ENCODE results near the gene KCNAB2.
A peak's percentile ranks its signal among the peaks of the same experiment; 100 is the strongest.
"Not testable (repeated sequence)": the region's sequence is repeated elsewhere in the genome, so short reads cannot be mapped to it uniquely, and the experiment has no call there.

The KCNAB2 gene

GRCh38 chr1:6057170-6057845 is 11.6 kb downstream of the KCNAB2 start:
- DNase-seq (ENCODE audit: low spot score) = no peak

DNA sequence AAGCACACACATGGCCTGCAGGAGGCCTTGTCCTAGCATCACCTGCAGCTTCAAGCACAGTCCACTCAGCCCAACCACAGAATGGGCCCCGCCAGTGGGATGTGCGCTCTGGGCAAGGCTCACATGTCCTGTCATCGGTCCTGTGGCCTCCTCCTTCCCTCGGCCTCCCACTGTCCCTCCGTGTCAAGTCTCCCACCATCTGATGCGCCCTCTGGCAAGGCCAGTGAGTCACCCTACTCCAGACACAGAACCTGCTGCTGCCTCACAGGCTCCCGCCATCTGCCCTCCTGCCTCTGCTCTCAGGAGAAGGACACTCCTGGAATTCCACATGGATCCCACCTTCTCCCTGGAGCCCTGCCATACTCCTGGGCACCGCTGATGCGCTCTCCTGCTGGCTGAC is 14.2 kb downstream of the KCNAB2 start:
- DNase-seq (ENCODE audit: low spot score) = no peak

- no peak for DNase-seq (ENCODE audit: low spot score)
These were observed 17.0 kb downstream of the KCNAB2 start for GRCh38 chr1:6062670-6063069.

GRCh38 chr1:6063532-6064053 is 17.9 kb downstream of the KCNAB2 start:
- not testable (repeated sequence) for DNase-seq (ENCODE audit: low spot score)

DNA sequence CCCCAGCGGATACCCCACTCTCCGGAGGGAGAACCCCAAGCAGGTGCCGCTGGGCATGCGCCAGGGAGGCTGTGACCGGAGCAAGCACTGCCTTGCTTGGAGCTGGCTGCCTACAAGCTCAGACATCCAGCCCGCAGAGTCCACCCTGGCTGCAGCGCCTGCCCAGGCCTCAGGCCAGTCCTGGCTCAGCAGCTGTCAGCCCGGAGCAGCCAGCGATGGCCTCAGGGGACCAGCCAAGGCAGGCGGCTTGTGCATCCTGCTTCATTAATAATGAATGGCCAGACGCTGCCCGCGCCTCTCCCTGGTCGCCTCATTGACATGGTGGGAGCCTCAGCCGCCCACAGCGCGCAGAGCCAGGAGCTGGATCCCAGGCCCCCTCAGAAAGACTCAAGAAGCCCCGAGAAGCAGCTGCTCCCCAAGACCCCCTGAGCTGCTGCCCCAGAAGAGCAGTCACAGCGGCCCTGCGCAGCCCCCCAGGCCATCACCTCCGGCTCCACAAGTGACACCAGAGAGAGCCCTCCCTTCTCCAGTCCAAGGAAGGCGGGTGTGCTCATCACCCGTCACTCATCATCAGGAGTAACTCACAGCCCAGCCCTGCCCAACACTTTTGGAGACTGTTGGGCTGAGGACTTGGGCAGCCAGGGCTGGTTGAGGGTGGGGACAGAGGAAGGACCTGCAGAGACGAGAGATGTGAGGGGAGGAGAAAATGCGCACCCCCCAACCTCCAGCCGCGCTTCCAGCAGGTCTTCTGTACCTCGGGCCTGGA is 19.6 kb downstream of the KCNAB2 start:
- no peak for DNase-seq (ENCODE audit: low spot score)

- no peak for DNase-seq (ENCODE audit: low spot score)
These were observed 21.0 kb downstream of the KCNAB2 start for GRCh38 chr1:6066680-6067079.

- no peak for DNase-seq (ENCODE audit: low spot score)
These were observed 22.4 kb downstream of the KCNAB2 start for GRCh38 chr1:6068073-6068472.

DNA sequence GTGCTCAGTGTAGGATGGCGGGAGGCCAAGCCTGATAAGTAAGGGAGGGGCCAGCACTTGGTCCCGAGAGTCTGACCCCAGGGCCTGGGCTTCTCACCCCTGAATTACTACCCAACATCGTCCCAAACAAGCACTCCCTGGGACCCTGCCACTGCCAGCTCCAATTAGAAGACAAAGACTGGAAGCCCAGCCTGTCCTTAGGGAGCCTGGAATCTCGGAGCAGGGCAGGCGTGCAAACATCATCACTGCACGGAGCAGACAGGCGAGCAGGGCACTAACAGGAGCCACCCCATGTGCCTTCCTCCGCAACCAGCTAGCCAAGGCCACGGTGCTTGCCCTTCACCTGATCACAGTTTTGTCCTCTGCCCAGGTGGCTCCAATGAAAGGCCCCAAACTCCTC is 23.2 kb downstream of the KCNAB2 start:
- no peak for DNase-seq (ENCODE audit: low spot score)

GRCh38 chr1:6069573-6069972 is 23.9 kb downstream of the KCNAB2 start:
- DNase-seq (ENCODE audit: low spot score) = no peak

GRCh38 chr1:6070450-6070974 is 24.8 kb downstream of the KCNAB2 start:
- no peak for DNase-seq (ENCODE audit: low spot score)

GRCh38 chr1:6071219-6071618 is 25.5 kb downstream of the KCNAB2 start:
- DNase-seq (ENCODE audit: low spot score) = no peak

GRCh38 chr1:6072774-6073479 is 27.2 kb downstream of the KCNAB2 start:
- DNase-seq (ENCODE audit: low spot score) = no peak

- DNase-seq (ENCODE audit: low spot score) = no peak
These were observed 27.9 kb downstream of the KCNAB2 start for GRCh38 chr1:6073480-6074053.

GRCh38 chr1:6074192-6074901 is 28.7 kb downstream of the KCNAB2 start:
- no peak for DNase-seq (ENCODE audit: low spot score)

GRCh38 chr1:6075748-6076147 is 30.1 kb downstream of the KCNAB2 start:
- DNase-seq (ENCODE audit: low spot score) = peak; percentile 19

- DNase-seq (ENCODE audit: low spot score) = not testable (repeated sequence)
These were observed 31.4 kb downstream of the KCNAB2 start for GRCh38 chr1:6077061-6077460.

GRCh38 chr1:6077506-6077905 is 31.8 kb downstream of the KCNAB2 start:
- no peak for DNase-seq (ENCODE audit: low spot score)

GRCh38 chr1:6077919-6078318 is 32.2 kb downstream of the KCNAB2 start:
- no peak for DNase-seq (ENCODE audit: low spot score)

- DNase-seq (ENCODE audit: low spot score) = no peak
These were observed 34.8 kb downstream of the KCNAB2 start for GRCh38 chr1:6080469-6080868.

- no peak for DNase-seq (ENCODE audit: low spot score)
These were observed 36.2 kb downstream of the KCNAB2 start for GRCh38 chr1:6081901-6082300.

DNA sequence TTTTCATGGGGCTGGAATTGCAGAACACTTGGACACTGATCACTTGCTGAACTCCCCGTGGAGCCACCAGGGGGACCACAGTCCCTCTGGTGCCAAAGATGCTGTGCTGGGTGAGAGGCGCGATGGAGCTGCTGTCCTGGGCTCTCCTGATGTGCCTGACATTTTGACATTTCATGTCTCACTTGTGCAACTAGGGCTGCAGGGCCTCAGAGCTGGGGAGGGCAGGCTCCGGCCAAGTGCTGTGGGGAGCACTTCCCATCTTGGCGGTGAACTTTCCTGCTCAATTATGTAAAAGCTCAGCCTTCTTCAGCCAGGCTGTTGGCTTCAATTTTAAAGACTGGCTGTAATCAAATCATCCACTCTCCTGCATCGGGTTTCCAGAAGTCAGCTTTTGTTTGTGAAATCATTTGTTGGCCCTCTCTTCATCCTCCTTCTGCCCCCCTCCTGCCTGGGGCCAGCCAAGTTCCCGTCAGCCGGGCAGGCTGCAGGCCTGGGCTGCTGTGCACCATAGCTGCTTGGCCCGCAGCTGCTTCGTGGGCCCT is 36.8 kb downstream of the KCNAB2 start:
- no peak for DNase-seq (ENCODE audit: low spot score)

Data from activated CD4-positive, alpha-beta T cell treated with anti-CD3 and anti-CD28 coated beads, Interleukin-2, Interleukin-4, amounts not matched to agents 100 ng/mL and 50 ng/mL, durations not matched to agents 16 hours and 8 hours (primary cell).